ENCODE measurements around the gene PHETA2.
"Not testable (repeated sequence)": the region's sequence is repeated elsewhere in the genome, so short reads cannot be mapped to it uniquely, and the experiment has no call there.

PHETA2 gene

DNA sequence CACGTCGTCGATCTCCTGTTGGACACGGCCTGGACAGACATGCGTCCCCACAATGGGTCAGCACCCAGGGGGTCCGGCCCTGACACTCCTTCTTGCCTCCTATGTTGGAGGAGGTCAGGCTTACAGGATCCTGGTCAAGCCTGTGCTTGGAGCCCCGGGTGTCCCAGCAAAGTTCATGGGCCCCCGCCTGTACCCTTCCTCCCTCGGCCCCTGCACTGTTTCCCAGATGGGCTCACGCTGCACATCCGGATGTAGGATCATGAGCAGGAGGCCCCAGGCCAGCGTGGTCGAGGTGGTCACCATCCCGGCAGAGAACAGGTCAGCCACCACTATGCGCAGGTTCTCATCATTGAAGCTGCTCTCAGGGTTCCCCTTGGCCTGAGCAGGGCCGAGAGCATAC lies 53.6 kb downstream of the PHETA2 start:
- Histone ChIP-seq H3K36me3 (ENCODE audit: control insufficient read depth in 1 of 2, insufficient read depth in 2 of 2, low read length in 2 of 2) (no peaks in the 10 kb centered on the region), H3K27me3 (ENCODE audit: control insufficient read depth in 1 of 2, insufficient read depth in 2 of 2, low read length in 2 of 2) (no peaks in the 10 kb centered on the region), H3K9me3 (ENCODE audit: control insufficient read depth in 1 of 2, low read length in 2 of 2) (no peaks in the 10 kb centered on the region), H3K27ac (ENCODE audit: low read depth, low read length) (no peak overlapping the region), H3K4me3 (ENCODE audit: low read depth in 1 of 2, low read length in 2 of 2) (no peak overlapping the region), H3K4me1 (ENCODE audit: control insufficient read depth in 1 of 2, insufficient read depth in 2 of 2, low read length in 2 of 2) (peaks cover 0 to 7% of the 10 kb centered on the region in 2 donors), H3K9ac (ENCODE audit: low read depth in 1 of 2, low read length in 2 of 2) (no peak overlapping the region)

DNA sequence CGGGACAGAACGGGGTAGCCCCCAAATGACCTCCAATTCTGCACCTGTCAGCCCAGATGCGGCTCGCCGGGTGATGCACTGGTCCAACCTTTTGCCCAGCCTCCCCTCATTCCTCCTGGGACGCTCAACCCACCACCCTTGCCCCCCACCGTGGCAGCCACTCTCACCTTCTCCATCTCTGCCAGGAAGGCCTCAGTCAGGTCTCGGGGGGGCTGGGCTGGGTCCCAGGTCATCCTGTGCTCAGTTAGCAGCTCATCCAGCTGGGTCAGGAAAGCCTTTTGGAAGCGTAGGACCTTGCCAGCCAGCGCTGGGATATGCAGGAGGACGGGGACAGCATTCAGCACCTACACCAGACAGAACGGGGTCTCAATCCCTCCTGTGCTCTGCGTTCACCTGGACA lies 54.0 kb downstream of the PHETA2 start:
- H3K27me3 ChIP-seq (ENCODE audit: control insufficient read depth in 1 of 2, insufficient read depth in 2 of 2, low read length in 2 of 2); H3K27ac ChIP-seq (ENCODE audit: low read depth, low read length); H3K9me3 ChIP-seq (ENCODE audit: control insufficient read depth in 1 of 2, low read length in 2 of 2); H3K4me1 ChIP-seq (ENCODE audit: control insufficient read depth in 1 of 2, insufficient read depth in 2 of 2, low read length in 2 of 2); H3K9ac ChIP-seq (ENCODE audit: low read depth in 1 of 2, low read length in 2 of 2); H3K36me3 ChIP-seq (ENCODE audit: control insufficient read depth in 1 of 2, insufficient read depth in 2 of 2, low read length in 2 of 2); H3K4me3 ChIP-seq (ENCODE audit: low read depth in 1 of 2, low read length in 2 of 2): not testable (repeated sequence)
